GM18511 (cell line): ENCODE data around the gene PCAT7.
"Not testable (repeated sequence)": the region's sequence is repeated elsewhere in the genome, so short reads cannot be mapped to it uniquely, and the experiment has no call there.

ENCODE experiments used
- ATAC-seq: cut with Tn5 transposase; IDR thresholded peaks from one replicate; pipeline ENCODE4 v1.9.1; 2021; ENCODE audit warnings: mild to moderate bottlenecking, moderate library complexity; ENCODE audit not compliant: unreplicated experiment

PCAT7 gene

GRCh38 chr9:94560237-94560636 is 5.4 kb downstream of the PCAT7 start:
- no peak for ATAC-seq

- ATAC-seq, result no peak
These were observed 8.7 kb downstream of the PCAT7 start for GRCh38 chr9:94563548-94563947.

- ATAC-seq, result not testable (repeated sequence)
These were observed 9.4 kb downstream of the PCAT7 start for GRCh38 chr9:94564279-94564678.

GRCh38 chr9:94566550-94566949 is 11.7 kb downstream of the PCAT7 start:
- ATAC-seq, result no peak

GRCh38 chr9:94567271-94567670 is 12.4 kb downstream of the PCAT7 start:
- no peak for ATAC-seq

- no peak for ATAC-seq
These were observed 13.5 kb downstream of the PCAT7 start for GRCh38 chr9:94568250-94568889.

- no peak for ATAC-seq
These were observed 14.3 kb downstream of the PCAT7 start for GRCh38 chr9:94568972-94569712.

GRCh38 chr9:94576131-94576530 is 21.2 kb downstream of the PCAT7 start:
- ATAC-seq, result no peak

- no peak for ATAC-seq
These were observed 22.2 kb downstream of the PCAT7 start for GRCh38 chr9:94577036-94577435.

GRCh38 chr9:94577571-94577970 is 22.7 kb downstream of the PCAT7 start:
- ATAC-seq, result no peak

GRCh38 chr9:94581728-94582127 is 26.8 kb downstream of the PCAT7 start:
- ATAC-seq, result no peak

GRCh38 chr9:94584555-94584954 is 29.7 kb downstream of the PCAT7 start:
- ATAC-seq, result no peak

- ATAC-seq, result peak; percentile 81
These were observed 31.4 kb downstream of the PCAT7 start for GRCh38 chr9:94586316-94586715.

GRCh38 chr9:94586814-94587213 is 31.9 kb downstream of the PCAT7 start:
- peak; percentile 61 for ATAC-seq

GRCh38 chr9:94588681-94589080 is 33.8 kb downstream of the PCAT7 start:
- ATAC-seq, result no peak

- not testable (repeated sequence) for ATAC-seq
These were observed 36.2 kb downstream of the PCAT7 start for GRCh38 chr9:94591046-94591545.

- ATAC-seq, result no peak
These were observed 37.0 kb downstream of the PCAT7 start for GRCh38 chr9:94591876-94592275.

GRCh38 chr9:94592683-94593082 is 37.8 kb downstream of the PCAT7 start:
- not testable (repeated sequence) for ATAC-seq

- no peak for ATAC-seq
These were observed 38.8 kb downstream of the PCAT7 start, which contains the start of gene FBP2 for GRCh38 chr9:94593459-94594345. TSS of gene FBP2 (minus strand) at chr9:94593824. CDS start at chr9:94593726, 98 bp downstream.

GRCh38 chr9:94599102-94599501 is 44.2 kb downstream of the PCAT7 start:
- no peak for ATAC-seq

- ATAC-seq, result no peak
These were observed 45.4 kb downstream of the PCAT7 start for GRCh38 chr9:94600258-94600657.
